ENCODE results near the gene C3. TPM values are rescaled to one million over a fixed set of nuclear protein-coding genes. Genes with fewer than 3 reads are reported as not detected.

C3 gene
- total RNA-seq, 4 donors from 2014 or later = 126 to 631 (median 350) TPM

DNA sequence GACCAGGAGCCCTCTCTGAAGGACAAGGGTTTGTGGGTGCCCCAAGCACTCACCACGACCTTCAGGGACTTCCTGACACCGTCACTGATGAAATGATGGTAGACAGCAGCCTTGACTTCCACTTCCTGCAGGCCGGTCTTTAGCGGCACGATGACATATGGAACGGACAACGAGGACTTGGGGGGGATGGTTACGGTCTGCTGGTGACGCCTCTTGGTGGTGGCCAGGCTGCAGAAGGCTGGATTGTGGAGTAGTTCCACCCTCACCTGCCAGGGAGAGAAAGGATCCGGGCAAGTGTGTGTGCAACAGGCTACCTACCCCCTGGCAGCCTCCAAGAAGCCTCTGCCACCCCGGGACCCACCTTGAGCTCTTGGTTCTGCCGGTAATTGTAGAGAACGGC, 23.2 kb downstream of the C3 start:
- Histone ChIP-seq H3K36me3 (no peaks in the 10 kb centered on the region), H3K4me1 (no peaks in the 10 kb centered on the region), H3K27ac (no peak overlapping the region), H3K27me3 (no peaks in the 10 kb centered on the region), H3K9me3 (no peaks in the 10 kb centered on the region), H3K4me3 (replicated peaks in 1 of 3) (no peak overlapping the region)
- 75 to 84% methylated on average over 12 to 13 of the region's 13 CpGs for WGBS, 2 donors
- no peak for DNase-seq
- intact Hi-C loops (cut with DNase I) = no loop called here
- TF ChIP-seq POLR2A (IDR thresholded peaks at IDR 0.05) = no peak
- TF ChIP-seq, protein P1, sequence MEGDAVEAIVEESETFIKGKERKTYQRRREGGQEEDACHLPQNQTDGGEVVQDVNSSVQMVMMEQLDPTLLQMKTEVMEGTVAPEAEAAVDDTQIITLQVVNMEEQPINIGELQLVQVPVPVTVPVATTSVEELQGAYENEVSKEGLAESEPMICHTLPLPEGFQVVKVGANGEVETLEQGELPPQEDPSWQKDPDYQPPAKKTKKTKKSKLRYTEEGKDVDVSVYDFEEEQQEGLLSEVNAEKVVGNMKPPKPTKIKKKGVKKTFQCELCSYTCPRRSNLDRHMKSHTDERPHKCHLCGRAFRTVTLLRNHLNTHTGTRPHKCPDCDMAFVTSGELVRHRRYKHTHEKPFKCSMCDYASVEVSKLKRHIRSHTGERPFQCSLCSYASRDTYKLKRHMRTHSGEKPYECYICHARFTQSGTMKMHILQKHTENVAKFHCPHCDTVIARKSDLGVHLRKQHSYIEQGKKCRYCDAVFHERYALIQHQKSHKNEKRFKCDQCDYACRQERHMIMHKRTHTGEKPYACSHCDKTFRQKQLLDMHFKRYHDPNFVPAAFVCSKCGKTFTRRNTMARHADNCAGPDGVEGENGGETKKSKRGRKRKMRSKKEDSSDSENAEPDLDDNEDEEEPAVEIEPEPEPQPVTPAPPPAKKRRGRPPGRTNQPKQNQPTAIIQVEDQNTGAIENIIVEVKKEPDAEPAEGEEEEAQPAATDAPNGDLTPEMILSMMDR (IDR thresholded peaks at IDR 0.05) = no peak

DNA sequence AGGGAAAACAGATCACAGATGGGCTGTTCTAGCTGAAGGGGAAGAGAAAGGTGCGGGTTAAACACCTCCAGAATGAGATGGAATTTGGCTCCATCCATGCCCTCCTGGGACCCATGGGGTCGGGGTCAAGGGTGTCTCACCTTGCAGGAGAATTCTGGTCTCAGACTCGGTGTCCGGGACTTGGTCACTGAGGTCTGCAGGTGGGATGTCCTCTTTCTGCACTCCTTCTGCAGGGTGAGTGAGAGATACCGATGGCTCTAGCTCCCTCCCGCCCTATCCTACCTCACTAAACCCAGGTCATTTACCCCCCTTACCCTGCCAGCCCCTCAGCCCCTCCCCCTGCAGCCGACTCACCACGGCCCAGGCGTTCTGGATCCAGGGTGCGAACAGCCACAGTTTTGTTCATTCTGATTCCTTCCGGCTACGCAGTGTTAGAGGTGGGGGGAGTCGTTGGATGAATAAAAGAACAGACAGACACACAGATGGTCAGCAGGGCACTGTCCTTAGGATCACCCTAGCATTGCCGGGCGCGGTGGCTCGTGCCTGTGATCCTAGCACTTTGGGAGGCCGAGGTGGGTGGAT, 24.1 kb downstream of the C3 start:
- no peaks in the 10 kb centered on the region for H3K27me3 ChIP-seq
- DNase-seq = no peak
- no peaks in the 10 kb centered on the region for H3K36me3 ChIP-seq
- 84% methylated on average over 18 of the region's 18 CpGs for WGBS, 2 donors
- H3K27ac ChIP-seq = no peak overlapping the region
- H3K4me3 ChIP-seq (replicated peaks in 1 of 3) = no peak overlapping the region
- no peak for TF ChIP-seq POLR2A (IDR thresholded peaks at IDR 0.05)
- TF ChIP-seq, protein P1 (IDR thresholded peaks at IDR 0.05) = no peak
- intact Hi-C loops (cut with DNase I) = no loop called here
- H3K9me3 ChIP-seq = no peaks in the 10 kb centered on the region
- no peaks in the 10 kb centered on the region for H3K4me1 ChIP-seq

- no peak overlapping the region for H3K27ac ChIP-seq
- TF ChIP-seq POLR2A (IDR thresholded peaks at IDR 0.05) = no peak
- TF ChIP-seq, protein P1 (IDR thresholded peaks at IDR 0.05) = no peak
- H3K36me3 ChIP-seq = no peaks in the 10 kb centered on the region
- no peaks in the 10 kb centered on the region for H3K9me3 ChIP-seq
- intact Hi-C loops (cut with DNase I) = no loop called here
- DNase-seq = no peak
- no peaks in the 10 kb centered on the region for H3K27me3 ChIP-seq
- no peaks in the 10 kb centered on the region for H3K4me1 ChIP-seq
- 91 to 92% methylated on average over 20 to 24 of the region's 25 CpGs for WGBS, 2 donors
- H3K4me3 ChIP-seq (replicated peaks in 1 of 3) = no peak overlapping the region
Observed at GRCh38 chr19:6694147-6694815, 26.2 kb downstream of the C3 start.

GRCh38 chr19:6693681-6694080, 26.8 kb downstream of the C3 start:
- TF ChIP-seq POLR2A (IDR thresholded peaks at IDR 0.05) = no peak
- TF ChIP-seq, protein P1 (IDR thresholded peaks at IDR 0.05) = no peak
- no peak for DNase-seq
- no peaks in the 10 kb centered on the region for H3K9me3 ChIP-seq
- no peak overlapping the region for H3K4me3 ChIP-seq (replicated peaks in 1 of 3)
- intact Hi-C loops (cut with DNase I) = no loop called here
- 81 to 85% methylated on average over 6 to 7 of the region's 7 CpGs for WGBS, 2 donors
- H3K27me3 ChIP-seq = no peaks in the 10 kb centered on the region
- H3K36me3 ChIP-seq = no peaks in the 10 kb centered on the region
- no peaks in the 10 kb centered on the region for H3K4me1 ChIP-seq
- H3K27ac ChIP-seq = no peak overlapping the region

DNA sequence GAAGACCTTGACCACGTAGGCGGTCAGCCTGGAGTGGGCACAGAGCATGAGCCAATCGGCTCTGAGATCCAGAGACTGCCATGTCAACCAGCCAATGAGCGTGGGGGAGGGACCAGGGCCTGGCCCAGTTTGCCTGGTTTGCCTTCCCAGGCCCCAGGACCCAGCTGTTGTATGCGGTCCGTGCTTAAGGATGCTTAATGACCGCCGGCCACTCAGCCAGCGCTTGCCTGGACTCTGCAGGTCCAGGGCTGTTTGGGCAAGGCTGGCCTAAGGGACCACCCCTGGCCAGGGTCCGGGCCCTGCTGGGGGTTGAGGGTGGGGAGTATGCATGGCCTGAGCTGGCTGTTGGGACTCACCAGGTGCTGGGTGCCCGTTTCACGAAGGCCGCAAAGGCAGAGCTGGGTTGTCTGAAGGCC, 27.4 kb downstream of the C3 start:
- Histone ChIP-seq H3K27ac (no peak overlapping the region), H3K36me3 (no peaks in the 10 kb centered on the region), H3K4me3 (replicated peaks in 1 of 3) (no peak overlapping the region), H3K27me3 (no peaks in the 10 kb centered on the region), H3K9me3 (no peaks in the 10 kb centered on the region), H3K4me1 (no peaks in the 10 kb centered on the region)
- intact Hi-C loops (cut with DNase I) = no loop called here
- TF ChIP-seq, protein P1 (IDR thresholded peaks at IDR 0.05) = no peak
- no peak for TF ChIP-seq POLR2A (IDR thresholded peaks at IDR 0.05)
- 93 to 95% methylated on average over 7 to 8 of the region's 13 CpGs for WGBS, 2 donors
- no peak for DNase-seq

All from thyroid gland (tissue), 4 donors.